ENCODE measurements around the gene MYRFL.
A peak's percentile ranks its signal among the peaks of the same experiment; 100 is the strongest.

Gene MYRFL

GRCh38 chr12:69896653-69897381 lies 71.8 kb downstream of the MYRFL start:
- no peak for DNase-seq (ENCODE audit: low read depth in 2 of 2, low spot score in 1 of 2)

GRCh38 chr12:69897744-69898143 lies 72.7 kb downstream of the MYRFL start:
- no peak for DNase-seq (ENCODE audit: low read depth in 2 of 2, low spot score in 1 of 2)

GRCh38 chr12:69898236-69898635 lies 73.2 kb downstream of the MYRFL start:
- no peak for DNase-seq (ENCODE audit: low read depth in 2 of 2, low spot score in 1 of 2)

GRCh38 chr12:69900720-69901131 lies 75.7 kb downstream of the MYRFL start:
- peak; percentile 15 to 45 for DNase-seq (ENCODE audit: low read depth in 2 of 2, low spot score in 1 of 2)

GRCh38 chr12:69901221-69901905 lies 76.3 kb downstream of the MYRFL start:
- no peak for DNase-seq (ENCODE audit: low read depth in 2 of 2, low spot score in 1 of 2)

GRCh38 chr12:69903548-69903947 lies 78.5 kb downstream of the MYRFL start:
- no peak for DNase-seq (ENCODE audit: low read depth in 2 of 2, low spot score in 1 of 2)

- no peak for DNase-seq (ENCODE audit: low read depth in 2 of 2, low spot score in 1 of 2)
These were observed 79.8 kb downstream of the MYRFL start for GRCh38 chr12:69904777-69905176.

GRCh38 chr12:69905801-69906200 lies 80.8 kb downstream of the MYRFL start:
- no peak for DNase-seq (ENCODE audit: low read depth in 2 of 2, low spot score in 1 of 2)

- DNase-seq (ENCODE audit: low read depth in 2 of 2, low spot score in 1 of 2) = no peak
These were observed 81.6 kb downstream of the MYRFL start for GRCh38 chr12:69906411-69907216.

GRCh38 chr12:69908203-69908602 lies 83.2 kb downstream of the MYRFL start:
- no peak for DNase-seq (ENCODE audit: low read depth in 2 of 2, low spot score in 1 of 2)

- DNase-seq (ENCODE audit: low read depth in 2 of 2, low spot score in 1 of 2) = no peak
These were observed 85.7 kb downstream of the MYRFL start for GRCh38 chr12:69910694-69911093.

- DNase-seq (ENCODE audit: low read depth in 2 of 2, low spot score in 1 of 2) = no peak
These were observed 88.5 kb downstream of the MYRFL start for GRCh38 chr12:69913526-69913925.

- DNase-seq (ENCODE audit: low read depth in 2 of 2, low spot score in 1 of 2) = no peak
These were observed 90.9 kb downstream of the MYRFL start for GRCh38 chr12:69915964-69916363.

- DNase-seq (ENCODE audit: low read depth in 2 of 2, low spot score in 1 of 2) = no peak
These were observed 91.7 kb downstream of the MYRFL start for GRCh38 chr12:69916544-69917235.

GRCh38 chr12:69918287-69918686 lies 93.3 kb downstream of the MYRFL start:
- no peak for DNase-seq (ENCODE audit: low read depth in 2 of 2, low spot score in 1 of 2)

GRCh38 chr12:69919495-69919894 lies 94.5 kb downstream of the MYRFL start:
- no peak for DNase-seq (ENCODE audit: low read depth in 2 of 2, low spot score in 1 of 2)

GRCh38 chr12:69921831-69922230 lies 96.8 kb downstream of the MYRFL start:
- DNase-seq (ENCODE audit: low read depth in 2 of 2, low spot score in 1 of 2) = no peak

GRCh38 chr12:69922999-69923398 lies 98.0 kb downstream of the MYRFL start:
- no peak for DNase-seq (ENCODE audit: low read depth in 2 of 2, low spot score in 1 of 2)

GRCh38 chr12:69925291-69925690 lies 100.3 kb downstream of the MYRFL start:
- no peak for DNase-seq (ENCODE audit: low read depth in 2 of 2, low spot score in 1 of 2)

- no peak for DNase-seq (ENCODE audit: low read depth in 2 of 2, low spot score in 1 of 2)
These were observed 102.1 kb downstream of the MYRFL start for GRCh38 chr12:69927164-69927563.

GRCh38 chr12:69929125-69929524 lies 104.1 kb downstream of the MYRFL start:
- DNase-seq (ENCODE audit: low read depth in 2 of 2, low spot score in 1 of 2) = no peak

All from stimulated activated CD8-positive, alpha-beta memory T cell treated with anti-CD3 and anti-CD28 coated beads, Interleukin-4, amount 100 ng/mL, for 4 hours (primary cell).